ENCODE measurements around the gene ITGA11. TPM values are rescaled to one million over a fixed set of nuclear protein-coding genes. Genes with fewer than 3 reads are reported as not detected.

The ITGA11 gene
- total and polyA plus RNA-seq, 12 donors = 1.4 to 25.9 (median 12.3) TPM

GRCh38 chr15:68410466-68411342 is 21.3 kb downstream of the ITGA11 start:
- Histone ChIP-seq H3K36me3 (no peaks in the 10 kb centered on the region), H3K4me3 (no peak overlapping the region), H3K27ac (no peak overlapping the region), H3K27me3 (no peaks in the 10 kb centered on the region), H3K9me3 (no peaks in the 10 kb centered on the region), H3K4me1 (peaks cover 0 to 13% (median 0%) of the 10 kb centered on the region in 9 donors)
- intact Hi-C loops (cut with DNase I) = no loop called here
- 93 to 94% methylated on average over 8 of the region's 8 CpGs for WGBS, 2 donors
- ATAC-seq (no peak), DNase-seq (no peak)
- no peak for TF ChIP-seq CTCF (IDR thresholded peaks at IDR 0.05)

GRCh38 chr15:68409736-68410370 is 22.1 kb downstream of the ITGA11 start:
- Histone ChIP-seq H3K36me3 (no peaks in the 10 kb centered on the region), H3K4me3 (no peak overlapping the region), H3K4me1 (peaks cover 0 to 8% (median 0%) of the 10 kb centered on the region in 9 donors), H3K27me3 (no peaks in the 10 kb centered on the region), H3K9me3 (no peaks in the 10 kb centered on the region), H3K27ac (no peak overlapping the region)
- intact Hi-C loops (cut with DNase I) = no loop called here
- no peak for TF ChIP-seq CTCF (IDR thresholded peaks at IDR 0.05)
- ATAC-seq = no peak
- no peak for DNase-seq
- 93 to 95% methylated on average over 11 of the region's 11 CpGs for WGBS, 2 donors

- DNase-seq (no peak), ATAC-seq (no peak)
- WGBS, 2 donors = 93% methylated on average over 4 of the region's 4 CpGs
- intact Hi-C loops (cut with DNase I) = no loop called here
- no peak for TF ChIP-seq CTCF (IDR thresholded peaks at IDR 0.05)
- no peak overlapping the region for H3K27ac ChIP-seq
- no peaks in the 10 kb centered on the region for H3K27me3 ChIP-seq
- H3K9me3 ChIP-seq = no peaks in the 10 kb centered on the region
- no peaks in the 10 kb centered on the region for H3K36me3 ChIP-seq
- H3K4me3 ChIP-seq = no peak overlapping the region
- peaks cover 0 to 6% (median 0%) of the 10 kb centered on the region in 9 donors for H3K4me1 ChIP-seq
Measured at GRCh38 chr15:68408971-68409370, 23.0 kb downstream of the ITGA11 start.

GRCh38 chr15:68407886-68408881 is 23.8 kb downstream of the ITGA11 start:
- H3K4me3 ChIP-seq = no peak overlapping the region
- 90 to 91% methylated on average over 9 of the region's 9 CpGs for WGBS, 2 donors
- intact Hi-C loops (cut with DNase I) = no loop called here
- no peaks in the 10 kb centered on the region for H3K4me1 ChIP-seq
- H3K27me3 ChIP-seq = no peaks in the 10 kb centered on the region
- no peak for TF ChIP-seq CTCF (IDR thresholded peaks at IDR 0.05)
- H3K27ac ChIP-seq = no peak overlapping the region
- ATAC-seq (no peak), DNase-seq (no peak)
- H3K36me3 ChIP-seq = no peaks in the 10 kb centered on the region
- H3K9me3 ChIP-seq = peaks cover 0 to 5% (median 0%) of the 10 kb centered on the region in 11 donors
